Measurements from ENCODE around the gene CUX1.
A peak's percentile ranks its signal among the peaks of the same experiment; 100 is the strongest.
"Not testable (repeated sequence)": the region's sequence is repeated elsewhere in the genome, so short reads cannot be mapped to it uniquely, and the experiment has no call there.

CUX1 gene

DNA sequence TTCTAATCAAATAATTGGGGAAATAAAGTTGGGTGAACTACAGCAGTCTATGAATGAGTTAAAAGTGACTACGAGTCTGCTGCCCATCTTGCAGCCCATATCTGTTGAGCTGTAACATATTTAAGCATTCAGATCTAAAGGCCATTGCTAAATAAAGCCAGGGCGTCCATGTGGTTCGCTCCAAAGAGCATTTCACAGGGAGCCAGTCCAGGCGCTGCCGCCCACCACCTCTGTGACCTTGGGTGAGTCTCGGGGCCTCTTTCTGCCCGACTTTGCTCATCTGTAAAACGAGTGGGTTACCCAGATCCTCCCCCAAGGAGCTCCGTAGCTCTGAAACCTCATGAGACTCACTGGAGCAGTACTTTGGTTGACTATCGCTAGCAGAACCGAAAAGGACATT is 223.1 kb downstream of the CUX1 start:
- Histone ChIP-seq H3K4me1 (ENCODE audit: insufficient read depth, low read length) (peaks cover 14% of the 10 kb centered on the region), H4K20me1 (ENCODE audit: insufficient read depth, low read length) (peaks cover 5% of the 10 kb centered on the region; the same call in 1 of the 2 replicates), H3K36me3 (ENCODE audit: insufficient read depth, low read length) (peaks cover 5% of the 10 kb centered on the region; the same call in 1 of the 2 replicates), H3K79me2 (ENCODE audit: insufficient read depth, low read length) (peaks cover 36% of the 10 kb centered on the region), H3K27ac (ENCODE audit: low read length) (no peak overlapping the region), H3K9ac (ENCODE audit: low read depth, low read length) (no peak overlapping the region), H3K4me3 (ENCODE audit: low read depth in 1 of 2, low read length in 2 of 2) (no peak overlapping the region), H2AFZ (ENCODE audit: low read depth, low read length) (no peak overlapping the region), H3K4me2 (ENCODE audit: insufficient read depth, low read length) (no peak overlapping the region), H3K9me3 (ENCODE audit: insufficient read depth, low read length, severe bottlenecking) (no peaks in the 10 kb centered on the region), H3K27me3 (ENCODE audit: insufficient read depth, low read length, poor library complexity) (no peaks in the 10 kb centered on the region)
- TF ChIP-seq, protein P1, sequence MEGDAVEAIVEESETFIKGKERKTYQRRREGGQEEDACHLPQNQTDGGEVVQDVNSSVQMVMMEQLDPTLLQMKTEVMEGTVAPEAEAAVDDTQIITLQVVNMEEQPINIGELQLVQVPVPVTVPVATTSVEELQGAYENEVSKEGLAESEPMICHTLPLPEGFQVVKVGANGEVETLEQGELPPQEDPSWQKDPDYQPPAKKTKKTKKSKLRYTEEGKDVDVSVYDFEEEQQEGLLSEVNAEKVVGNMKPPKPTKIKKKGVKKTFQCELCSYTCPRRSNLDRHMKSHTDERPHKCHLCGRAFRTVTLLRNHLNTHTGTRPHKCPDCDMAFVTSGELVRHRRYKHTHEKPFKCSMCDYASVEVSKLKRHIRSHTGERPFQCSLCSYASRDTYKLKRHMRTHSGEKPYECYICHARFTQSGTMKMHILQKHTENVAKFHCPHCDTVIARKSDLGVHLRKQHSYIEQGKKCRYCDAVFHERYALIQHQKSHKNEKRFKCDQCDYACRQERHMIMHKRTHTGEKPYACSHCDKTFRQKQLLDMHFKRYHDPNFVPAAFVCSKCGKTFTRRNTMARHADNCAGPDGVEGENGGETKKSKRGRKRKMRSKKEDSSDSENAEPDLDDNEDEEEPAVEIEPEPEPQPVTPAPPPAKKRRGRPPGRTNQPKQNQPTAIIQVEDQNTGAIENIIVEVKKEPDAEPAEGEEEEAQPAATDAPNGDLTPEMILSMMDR (IDR thresholded peaks at IDR 0.05; ENCODE audit: borderline replicate concordance, extremely low read depth, low read length, poor library complexity, severe bottlenecking): no peak
- TF ChIP-seq EZH2 (IDR thresholded peaks at IDR 0.05; ENCODE audit: borderline replicate concordance, low read depth, low read length, severe bottlenecking): no peak
- DNase-seq (no peak), ATAC-seq (ENCODE audit: insufficient read depth, low read depth) (no peak)

DNA sequence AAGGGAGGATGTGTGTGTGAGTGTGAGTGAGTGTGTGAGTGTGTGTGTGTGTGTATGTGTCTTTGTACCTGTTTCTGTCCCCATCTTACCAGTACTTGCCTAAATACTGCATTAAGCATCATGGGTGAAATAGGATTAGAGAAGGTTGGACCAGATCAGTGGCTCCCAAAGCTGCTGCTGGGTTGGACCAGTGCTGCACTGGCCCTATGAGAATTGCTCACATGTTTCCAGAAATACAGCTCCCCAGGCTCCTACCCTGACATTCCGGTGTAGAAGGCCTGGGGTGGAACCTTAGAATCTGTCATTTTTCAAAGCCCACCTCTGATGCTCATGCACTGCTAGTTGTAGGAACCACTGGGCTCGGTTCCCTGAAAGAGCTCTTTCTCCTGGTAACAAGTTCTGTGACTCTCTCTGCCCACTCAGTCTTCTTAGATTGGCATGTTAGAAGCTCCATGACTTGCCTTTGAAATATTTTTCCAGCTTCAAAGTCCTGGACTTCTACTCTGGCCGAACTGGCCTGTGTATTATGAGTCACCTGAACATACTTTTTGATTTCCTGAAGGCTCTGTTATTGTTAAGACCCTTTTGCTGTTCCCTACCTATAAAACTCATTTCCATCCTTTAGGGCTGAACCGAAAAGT is 224.7 kb downstream of the CUX1 start:
- Histone ChIP-seq H3K9ac (ENCODE audit: low read depth, low read length) (no peak overlapping the region), H2AFZ (ENCODE audit: low read depth, low read length) (no peak overlapping the region), H3K27me3 (ENCODE audit: insufficient read depth, low read length, poor library complexity) (no peaks in the 10 kb centered on the region), H3K4me1 (ENCODE audit: insufficient read depth, low read length) (peaks cover 29% of the 10 kb centered on the region), H3K9me3 (ENCODE audit: insufficient read depth, low read length, severe bottlenecking) (no peaks in the 10 kb centered on the region), H3K36me3 (ENCODE audit: insufficient read depth, low read length) (peaks cover 10% of the 10 kb centered on the region), H3K4me3 (ENCODE audit: low read depth in 1 of 2, low read length in 2 of 2) (no peak overlapping the region), H3K4me2 (ENCODE audit: insufficient read depth, low read length) (no peak overlapping the region), H3K79me2 (ENCODE audit: insufficient read depth, low read length) (peaks cover 49% of the 10 kb centered on the region), H4K20me1 (ENCODE audit: insufficient read depth, low read length) (peaks cover 11% of the 10 kb centered on the region; the same call in 1 of the 2 replicates), H3K27ac (ENCODE audit: low read length) (peak overlapping the region; percentile 7; the same call in 1 of the 2 replicates)
- DNase-seq (no peak), ATAC-seq (ENCODE audit: insufficient read depth, low read depth) (no peak)
- TF ChIP-seq, protein P1 (IDR thresholded peaks at IDR 0.05; ENCODE audit: borderline replicate concordance, extremely low read depth, low read length, poor library complexity, severe bottlenecking): no peak

DNA sequence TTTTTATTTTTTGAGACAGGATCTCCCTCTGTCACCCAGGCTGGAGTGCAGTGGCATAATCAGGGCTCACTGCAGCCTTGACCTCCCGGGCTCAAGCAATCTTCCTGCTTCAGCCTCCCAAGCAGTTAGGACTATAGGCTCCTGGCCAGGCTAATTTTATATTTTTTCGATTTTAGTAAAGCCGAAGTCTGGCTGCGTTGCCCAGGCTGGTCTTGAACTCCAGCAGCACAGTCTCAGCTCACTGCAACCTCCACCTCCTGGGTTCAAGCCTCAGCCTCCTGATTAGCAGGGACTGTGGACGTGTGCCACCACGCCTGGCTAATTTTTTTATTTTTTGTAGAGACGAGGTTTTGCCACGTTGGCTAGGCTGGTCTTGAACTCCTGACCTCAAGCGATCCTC is 225.4 kb downstream of the CUX1 start:
- H3K4me1 ChIP-seq (ENCODE audit: insufficient read depth, low read length): peaks cover 30% of the 10 kb centered on the region
- H3K27ac ChIP-seq (ENCODE audit: low read length): not testable (repeated sequence)

DNA sequence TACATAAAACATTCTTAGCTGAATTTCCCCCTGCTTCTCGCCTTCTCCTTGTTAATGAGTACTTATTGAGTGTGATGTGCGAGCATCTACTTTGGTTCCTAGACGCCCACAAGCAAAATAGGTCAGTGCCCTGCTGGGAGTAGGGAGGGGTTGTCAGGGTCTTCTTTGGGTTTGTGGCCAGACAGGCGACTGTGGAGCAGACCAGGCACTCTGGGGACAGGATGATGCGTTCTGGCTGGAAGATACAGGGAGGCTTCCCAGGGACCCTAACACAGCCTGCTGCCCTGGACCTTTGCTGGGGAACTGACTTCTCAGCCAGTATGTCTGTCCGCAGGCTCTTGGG is 227.2 kb downstream of the CUX1 start:
- Histone ChIP-seq H3K27me3 (ENCODE audit: insufficient read depth, low read length, poor library complexity) (no peaks in the 10 kb centered on the region), H3K79me2 (ENCODE audit: insufficient read depth, low read length) (peaks cover 66% of the 10 kb centered on the region), H3K27ac (ENCODE audit: low read length) (peak overlapping the region; percentile 77), H3K4me3 (ENCODE audit: low read depth in 1 of 2, low read length in 2 of 2) (peak overlapping the region in 1 of 2 experiments; percentile 48; a peak in 1 of 4 replicates), H3K4me2 (ENCODE audit: insufficient read depth, low read length) (peak overlapping the region; percentile 63), H2AFZ (ENCODE audit: low read depth, low read length) (peak overlapping the region; percentile 62; the same call in 1 of the 2 replicates), H3K4me1 (ENCODE audit: insufficient read depth, low read length) (peaks cover 30% of the 10 kb centered on the region), H3K36me3 (ENCODE audit: insufficient read depth, low read length) (peaks cover 24% of the 10 kb centered on the region), H4K20me1 (ENCODE audit: insufficient read depth, low read length) (peaks cover 15% of the 10 kb centered on the region; the same call in 1 of the 2 replicates), H3K9me3 (ENCODE audit: insufficient read depth, low read length, severe bottlenecking) (no peaks in the 10 kb centered on the region), H3K9ac (ENCODE audit: low read depth, low read length) (peak overlapping the region; percentile 44)
- no peak for DNase-seq
- no peak for ATAC-seq (ENCODE audit: insufficient read depth, low read depth)
- TF ChIP-seq, protein P1 (IDR thresholded peaks at IDR 0.05; ENCODE audit: borderline replicate concordance, extremely low read depth, low read length, poor library complexity, severe bottlenecking): no peak
- TF ChIP-seq EZH2 (IDR thresholded peaks at IDR 0.05; ENCODE audit: borderline replicate concordance, low read depth, low read length, severe bottlenecking): no peak

More for the DNA sequence above, 225.4 kb downstream of the CUX1 start:
- not testable (repeated sequence) for H3K9ac ChIP-seq (ENCODE audit: low read depth, low read length); H3K27me3 ChIP-seq (ENCODE audit: insufficient read depth, low read length, poor library complexity); H3K9me3 ChIP-seq (ENCODE audit: insufficient read depth, low read length, severe bottlenecking); DNase-seq; H3K4me2 ChIP-seq (ENCODE audit: insufficient read depth, low read length); H3K4me3 ChIP-seq (ENCODE audit: low read depth in 1 of 2, low read length in 2 of 2); ATAC-seq (ENCODE audit: insufficient read depth, low read depth); H2AFZ ChIP-seq (ENCODE audit: low read depth, low read length)
- Histone ChIP-seq H4K20me1 (ENCODE audit: insufficient read depth, low read length) (peaks cover 11% of the 10 kb centered on the region; the same call in 1 of the 2 replicates), H3K36me3 (ENCODE audit: insufficient read depth, low read length) (peaks cover 11% of the 10 kb centered on the region), H3K79me2 (ENCODE audit: insufficient read depth, low read length) (peaks cover 56% of the 10 kb centered on the region)
